Measurements from ENCODE around the gene KSR1.

DNA sequence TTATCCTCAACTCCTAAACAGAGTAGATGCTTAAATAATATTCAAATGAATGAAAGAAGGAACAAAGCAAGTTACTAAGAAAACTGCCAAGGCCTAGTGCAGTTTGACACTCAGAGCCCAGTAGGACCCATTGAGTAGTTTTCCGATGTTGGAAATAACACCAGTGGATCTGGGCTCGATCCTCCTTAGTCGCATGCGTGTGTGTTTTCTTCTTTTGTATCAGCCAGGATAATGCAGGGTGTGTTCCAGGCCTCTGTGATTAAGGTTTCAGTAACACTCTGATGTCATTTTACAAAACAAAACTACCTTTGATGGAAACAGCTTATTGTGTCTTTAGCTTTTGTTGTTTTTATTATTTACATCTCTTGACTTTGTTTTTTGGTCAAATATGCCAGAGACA is 24.5 kb downstream of the KSR1 start:
- TF ChIP-seq POLR2A (IDR thresholded peaks at IDR 0.05) (no peak), EP300 (IDR thresholded peaks at IDR 0.05) (no peak), POLR2AphosphoS5 (IDR thresholded peaks at IDR 0.05) (no peak)

All from upper lobe of left lung (tissue), 4 donors.